T47D (cell line): ENCODE measurements around the gene IGF1R.
"Not testable (repeated sequence)": the region's sequence is repeated elsewhere in the genome, so short reads cannot be mapped to it uniquely, and the experiment has no call there.

Experiments used
- DNase-seq, 2 experiments: peaks; one replicate each; pipeline versions ENCODE4 v3.0.0 to v3.0.0-alpha.2; 2011 to 2012; ENCODE audit warnings: low read depth in 1 of 2, low spot score in 1 of 2
- JUND ChIP-seq: IDR thresholded peaks from 2 replicates; pipeline ENCODE4 v1.6.1; 2012; ENCODE audit warnings: low read depth
- in situ Hi-C: cut with HindIII; loops from 2 replicates; pipeline ENCODE4 v1.10.0; 2016; ENCODE audit warnings: low sequenced_read_pairs, low pct_unique_long_range_greater_than_20kb

The IGF1R gene

GRCh38 chr15:98647774-98648653 is at the start of gene IGF1R:
Gene IGF1R, plus strand, starts transcription at chr15:98648539. Its CDS starts 1,043 bp downstream, at chr15:98649582.
- peak; percentile 82 to 95 for DNase-seq
- in situ Hi-C loops: no loop called here
- TF ChIP-seq JUND: no peak

GRCh38 chr15:98599909-98600691 is 48.2 kb upstream of the IGF1R start:
- no peak for TF ChIP-seq JUND
- in situ Hi-C loops: no loop called here
- peak in 1 of 2 experiments; percentile 42 for DNase-seq

GRCh38 chr15:98604983-98605382 is 43.4 kb upstream of the IGF1R start:
- in situ Hi-C loops: no loop called here
- TF ChIP-seq JUND: no peak
- no peak for DNase-seq

- peak; percentile 90 for TF ChIP-seq JUND
- peak in 1 of 2 experiments; percentile 72 for DNase-seq
- in situ Hi-C loops: no loop called here
Observed at GRCh38 chr15:98609144-98609852, 39.0 kb upstream of the IGF1R start.

GRCh38 chr15:98610991-98611390 is 37.3 kb upstream of the IGF1R start:
- in situ Hi-C loops: no loop called here
- no peak for TF ChIP-seq JUND

GRCh38 chr15:98611808-98612207 is 36.5 kb upstream of the IGF1R start:
- peak in 1 of 2 experiments; percentile 71 for DNase-seq
- TF ChIP-seq JUND: 0 out of 2 replicates have a peak, but pooled peaks have one; percentile 23
- in situ Hi-C loops: no loop called here

More at GRCh38 chr15:98610991-98611390, 37.3 kb upstream of the IGF1R start:
- DNase-seq: no peak

GRCh38 chr15:98612490-98613110 is 35.7 kb upstream of the IGF1R start:
- in situ Hi-C loops: no loop called here
- no peak for TF ChIP-seq JUND

GRCh38 chr15:98614681-98615080 is 33.7 kb upstream of the IGF1R start:
- TF ChIP-seq JUND: no peak
- in situ Hi-C loops: no loop called here

More at GRCh38 chr15:98612490-98613110, 35.7 kb upstream of the IGF1R start:
- DNase-seq: no peak

GRCh38 chr15:98616397-98616796 is 31.9 kb upstream of the IGF1R start:
- in situ Hi-C loops: no loop called here
- TF ChIP-seq JUND: no peak
- no peak for DNase-seq

More at GRCh38 chr15:98614681-98615080, 33.7 kb upstream of the IGF1R start:
- no peak for DNase-seq

GRCh38 chr15:98617328-98617980 is 30.9 kb upstream of the IGF1R start:
- TF ChIP-seq JUND: no peak
- in situ Hi-C loops: no loop called here
- no peak for DNase-seq

- DNase-seq, in situ Hi-C loops: not testable (repeated sequence)
Observed at GRCh38 chr15:98618576-98618975, 29.8 kb upstream of the IGF1R start.
